Stimulated activated CD4-positive, alpha-beta T cell treated with anti-CD3 and anti-CD28 coated beads, Interleukin-4, amount 100 ng/mL, for 4 hours (primary cell): Measurements from ENCODE around the gene CCDC27.

ENCODE experiments used
- DNase-seq, 2 experiments: peaks; one replicate each; pipeline ENCODE4 v3.0.0-alpha.2; 2020

Gene CCDC27

GRCh38 chr1:3778590-3779264, 26.5 kb downstream of the CCDC27 start:
- DNase-seq, result no peak

DNA sequence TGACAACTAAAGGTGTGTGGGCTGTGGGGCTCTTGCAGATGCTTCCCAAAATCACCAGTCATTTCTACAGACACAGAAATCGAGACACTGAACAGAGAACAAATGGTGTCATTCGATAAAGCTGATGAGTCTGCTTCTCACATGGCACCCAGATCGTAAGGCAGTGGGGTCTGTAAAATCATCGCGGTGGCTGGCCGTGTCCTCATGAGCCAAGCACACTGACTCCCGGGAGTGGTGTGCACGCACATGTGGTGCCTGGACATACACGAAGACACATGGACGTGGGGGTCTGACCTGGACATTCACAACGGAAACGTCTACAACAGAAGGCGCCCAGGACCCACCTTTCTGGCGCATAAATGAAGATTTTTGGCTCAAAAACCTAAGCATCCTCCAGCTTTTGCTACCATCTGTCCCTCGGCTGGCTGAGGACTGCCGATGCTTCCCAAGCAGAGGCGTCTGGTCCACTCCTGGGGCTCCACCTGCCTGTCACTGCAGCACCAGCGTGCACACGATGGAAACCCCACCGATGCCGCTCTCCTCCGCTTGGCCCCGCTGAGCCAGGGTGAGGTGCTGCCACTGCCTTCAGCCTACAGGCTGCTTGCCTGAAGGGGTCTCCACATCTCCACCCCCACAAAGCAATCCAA, 27.1 kb downstream of the CCDC27 start:
- DNase-seq, result no peak

- no peak for DNase-seq
These were observed 27.7 kb downstream of the CCDC27 start for GRCh38 chr1:3779912-3780416.

GRCh38 chr1:3780901-3781300, 28.7 kb downstream of the CCDC27 start:
- DNase-seq, result no peak

- DNase-seq, result no peak
These were observed 31.6 kb downstream of the CCDC27 start for GRCh38 chr1:3783651-3784474.

DNA sequence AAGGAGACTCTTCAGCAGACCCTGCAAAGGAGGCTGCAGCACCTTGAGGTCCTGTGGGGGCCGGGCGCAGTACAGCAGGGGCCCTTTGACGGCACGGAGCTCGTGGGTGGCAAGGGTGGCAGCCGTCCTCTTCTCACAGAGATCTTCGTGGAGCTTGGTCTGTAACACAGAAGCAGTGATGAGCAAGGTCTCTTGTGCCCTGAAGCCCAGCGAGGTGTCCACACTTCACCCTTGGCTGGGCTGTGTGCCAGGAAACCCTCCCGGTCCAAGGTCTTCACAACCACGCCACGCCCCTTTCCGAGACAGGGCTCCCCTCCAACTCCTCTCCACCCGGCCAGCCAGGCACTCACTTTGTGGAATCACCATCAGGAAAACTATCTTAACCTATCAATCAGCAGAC, 32.8 kb downstream of the CCDC27 start:
- DNase-seq, result no peak

DNA sequence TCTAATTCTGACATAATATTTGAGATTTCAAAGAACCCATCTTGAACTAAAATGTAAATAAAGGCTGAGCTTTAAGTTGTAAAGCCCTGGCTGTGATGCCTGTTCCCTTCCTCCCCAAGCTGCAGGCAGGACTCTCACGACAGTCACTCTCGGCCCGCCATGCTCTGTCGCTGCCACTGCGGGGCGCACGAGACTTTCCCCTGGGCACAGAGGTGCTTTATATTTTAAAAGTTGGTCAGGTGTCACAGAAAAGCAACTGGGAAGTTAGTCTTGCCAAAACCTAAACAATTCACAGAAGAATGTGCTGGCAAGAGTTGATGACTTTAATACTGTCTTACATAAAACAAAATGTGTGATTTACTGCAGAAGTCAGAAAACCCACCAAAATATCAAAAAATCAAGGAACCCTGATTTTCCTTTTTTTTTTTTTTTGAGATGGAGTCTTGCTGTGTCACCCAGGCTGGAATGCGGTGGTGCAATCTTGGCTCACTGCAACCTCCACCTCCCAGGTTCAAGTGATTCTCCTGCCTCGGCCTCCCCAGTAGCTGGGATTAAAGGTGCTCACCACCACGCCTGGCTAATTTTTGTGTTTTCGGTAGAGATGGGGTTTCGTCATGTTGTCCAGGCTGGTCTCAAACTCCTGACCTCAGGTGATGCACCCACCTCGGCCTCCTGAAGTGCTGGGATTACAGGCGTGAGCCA, 33.4 kb downstream of the CCDC27 start:
- DNase-seq, result no peak

GRCh38 chr1:3786468-3787348, 34.5 kb downstream of the CCDC27 start:
- DNase-seq, result no peak

DNA sequence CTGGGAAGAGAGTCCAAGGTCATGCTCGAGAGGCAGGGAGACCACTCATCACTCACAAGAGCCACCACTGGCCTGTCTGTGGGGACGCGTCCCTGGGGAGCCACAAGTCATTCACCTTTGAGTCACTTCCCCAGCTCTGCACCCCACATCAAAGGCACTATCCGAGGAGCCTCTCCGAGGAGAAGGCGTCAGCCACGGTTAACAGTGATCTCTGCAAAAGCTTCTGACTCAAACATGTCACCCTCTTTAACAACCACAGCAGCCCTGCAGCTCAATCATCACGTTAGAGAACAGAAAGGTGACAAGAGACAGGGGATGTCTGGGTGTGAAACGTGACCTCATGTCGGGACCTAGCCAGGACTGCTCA, 35.1 kb downstream of the CCDC27 start:
- peak in 1 of 2 experiments; percentile 34 for DNase-seq

GRCh38 chr1:3787745-3788605, 35.7 kb downstream of the CCDC27 start:
- no peak for DNase-seq

DNA sequence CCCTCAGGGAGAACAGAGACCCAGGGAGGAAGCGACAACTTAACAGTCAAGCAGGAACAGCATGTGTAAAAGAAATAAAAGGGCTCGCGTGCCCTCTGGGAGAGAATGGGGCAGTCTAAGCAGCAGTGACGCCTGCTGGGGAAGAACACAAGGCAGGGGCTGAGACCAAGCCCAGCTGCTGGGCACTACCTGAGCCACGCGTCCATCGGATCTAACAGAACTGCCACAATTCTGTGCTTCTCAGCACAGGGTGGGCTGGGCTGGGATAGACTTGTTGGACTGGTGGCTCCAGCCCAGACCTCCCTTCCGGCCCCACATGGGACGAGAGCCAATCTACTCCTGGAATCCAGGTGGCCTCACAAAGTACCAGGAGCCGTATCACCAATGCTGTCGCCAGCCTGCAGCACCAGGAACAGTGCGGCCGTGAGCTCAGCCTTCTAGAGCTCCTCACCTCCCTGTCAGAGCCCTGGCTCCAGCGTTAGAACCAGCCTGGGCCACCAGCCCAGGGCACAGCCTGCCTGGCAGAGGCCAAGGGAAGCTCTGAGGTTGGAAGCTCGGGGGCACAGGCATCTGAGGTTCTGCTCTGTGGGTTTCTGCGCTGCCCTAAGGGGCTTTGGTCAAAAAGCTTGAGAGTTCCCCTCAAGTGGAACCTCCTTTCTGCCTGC, 36.6 kb downstream of the CCDC27 start:
- DNase-seq, result no peak

DNA sequence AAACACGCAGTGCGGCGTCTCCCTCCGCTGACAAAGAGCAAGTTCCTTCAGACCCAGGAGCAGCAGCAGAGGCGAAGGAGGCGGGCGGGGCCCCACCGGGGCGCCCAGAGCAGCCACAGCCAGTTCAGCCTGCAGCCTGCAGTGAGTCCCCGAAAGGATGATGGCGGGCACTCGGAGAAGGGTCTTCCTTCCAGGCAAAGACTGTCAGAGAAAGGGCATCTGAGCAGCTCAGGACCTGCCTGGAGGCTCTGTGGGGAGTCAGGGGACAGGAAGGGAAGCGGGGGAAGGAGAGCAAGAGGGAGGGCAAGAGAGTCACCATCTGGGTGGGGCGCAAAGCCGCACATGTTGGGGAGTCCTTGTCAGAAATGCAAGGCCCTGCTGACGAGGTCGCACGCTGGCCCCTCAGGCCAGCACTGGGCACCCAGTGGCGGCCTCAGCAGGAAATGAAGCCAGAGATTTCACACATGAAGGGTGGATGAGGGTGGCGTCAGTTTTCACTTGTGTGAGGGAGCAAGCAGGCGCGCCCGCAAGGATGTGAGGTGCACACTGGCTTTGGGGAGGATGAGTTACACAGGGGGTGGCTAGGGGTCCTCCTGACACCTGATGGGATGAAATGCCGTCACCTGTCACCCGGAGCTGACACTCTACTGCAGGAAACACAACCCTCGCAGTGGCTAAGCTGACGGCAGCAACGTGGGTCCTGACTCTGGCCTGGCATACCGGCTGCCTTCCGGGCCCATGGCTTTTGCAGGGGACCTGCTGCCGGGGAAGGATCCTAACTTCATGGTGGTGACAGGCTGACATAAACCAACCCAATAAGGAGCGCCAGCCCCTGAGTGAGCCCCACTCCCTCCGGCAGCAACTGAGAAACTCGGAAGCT, 37.4 kb downstream of the CCDC27 start:
- DNase-seq, result no peak

- DNase-seq, result no peak
These were observed 38.3 kb downstream of the CCDC27 start for GRCh38 chr1:3790500-3790923.

- no peak for DNase-seq
These were observed 38.7 kb downstream of the CCDC27 start for GRCh38 chr1:3790952-3791351.

- DNase-seq, result no peak
These were observed 43.4 kb downstream of the CCDC27 start for GRCh38 chr1:3795453-3796214.

GRCh38 chr1:3796215-3797061, 44.2 kb downstream of the CCDC27 start, which contains the start of gene LRRC47:
LRRC47 (minus strand) TSS chr1:3796498; CDS start chr1:3796476, 22 bp downstream.
- peak; percentile 92 to 94 for DNase-seq

DNA sequence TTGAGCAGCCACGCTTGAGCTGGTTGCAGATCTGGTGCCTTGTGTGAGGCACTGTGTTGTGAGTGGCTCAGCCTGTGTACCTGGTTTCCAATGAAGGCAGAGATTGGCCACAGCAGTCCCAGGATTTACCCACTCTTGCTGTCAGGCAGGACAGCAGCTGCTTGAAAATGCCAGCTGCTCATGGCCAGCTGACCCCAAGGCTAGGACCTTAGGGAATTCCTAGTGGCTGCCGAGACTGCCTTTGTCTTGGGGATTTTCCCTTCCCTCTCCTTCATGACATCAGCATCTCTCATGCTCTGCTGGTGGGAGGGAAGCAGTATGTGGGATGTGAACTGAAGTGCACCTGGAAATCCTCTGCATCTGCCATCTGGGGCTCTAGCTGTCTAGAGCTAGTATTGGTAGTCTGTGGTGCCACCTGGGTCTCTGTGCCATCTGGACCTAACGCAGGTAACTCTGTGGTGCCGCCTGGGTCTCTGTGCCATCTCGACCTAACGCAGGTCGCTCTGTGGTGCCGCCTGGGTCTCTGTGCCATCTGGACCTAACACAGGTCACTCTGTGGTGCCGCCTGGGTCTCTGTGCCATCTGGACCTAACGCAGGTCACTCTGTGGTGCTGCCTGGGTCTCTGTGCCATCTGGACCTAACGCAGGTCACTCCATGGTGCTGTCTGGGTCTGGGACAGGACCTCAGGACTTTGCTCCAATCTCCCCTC, 47.9 kb downstream of the CCDC27 start:
- no peak for DNase-seq
